NOMO-1 treated with DMSO at 0.1 percent for 48 hours (cell line): ENCODE measurements around the gene EGF.
A peak's percentile ranks its signal among the peaks of the same experiment; 100 is the strongest.
"Not testable (repeated sequence)": the region's sequence is repeated elsewhere in the genome, so short reads cannot be mapped to it uniquely, and the experiment has no call there.

Experiments
- DNase-seq: peaks from one replicate; lab custom pipeline; 2025; ENCODE audit not compliant: unreplicated experiment; lab: John Stamatoyannopoulos, UW

EGF gene

DNA sequence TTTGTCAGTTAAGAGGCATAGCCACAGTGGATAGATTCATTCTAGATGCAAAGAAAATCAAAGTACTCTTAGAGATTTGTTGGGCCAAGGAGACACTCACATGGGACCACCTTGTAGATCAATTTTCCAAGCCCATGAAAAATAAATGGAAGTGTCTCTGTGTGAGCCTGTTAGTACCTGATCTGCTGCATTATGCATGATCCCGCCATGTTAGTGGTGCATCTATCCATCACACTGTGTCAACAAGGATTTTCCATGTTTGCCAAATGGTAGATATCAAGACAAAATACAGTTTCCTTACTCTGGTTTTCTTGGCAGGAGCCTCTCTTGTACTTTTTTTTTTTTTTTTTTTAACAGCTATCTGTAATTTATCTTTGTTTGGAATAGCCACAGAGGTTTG lies 112.4 kb downstream of the EGF start:
- no peak for DNase-seq

DNA sequence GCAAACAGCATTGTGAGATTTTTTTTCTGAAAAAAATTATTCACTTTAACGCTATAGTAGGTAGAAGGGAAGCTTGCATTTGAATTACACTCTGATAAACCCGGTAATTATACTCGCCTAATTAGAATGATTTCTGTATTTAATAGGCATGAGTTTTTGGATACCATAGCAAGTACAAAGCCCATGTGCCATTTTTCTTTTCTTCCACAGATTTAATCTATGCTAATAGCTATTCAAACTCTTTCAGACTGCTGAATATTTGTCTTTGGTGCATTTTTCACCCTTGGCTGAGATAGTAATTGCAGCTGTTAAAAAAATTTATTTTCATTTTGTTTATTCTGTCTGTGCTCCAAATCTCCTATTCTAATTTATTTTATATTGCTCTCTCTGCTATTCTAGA lies 113.0 kb downstream of the EGF start:
- no peak for DNase-seq

GRCh38 chr4:110032603-110033002 lies 119.9 kb downstream of the EGF start:
- DNase-seq = peak; percentile 93

GRCh38 chr4:110033355-110034025 lies 120.8 kb downstream of the EGF start:
- peak; percentile 56 for DNase-seq

GRCh38 chr4:110034026-110034393 lies 121.3 kb downstream of the EGF start:
- DNase-seq = peak; percentile 98

GRCh38 chr4:110039164-110039563 lies 126.5 kb downstream of the EGF start:
- not testable (repeated sequence) for DNase-seq

DNA sequence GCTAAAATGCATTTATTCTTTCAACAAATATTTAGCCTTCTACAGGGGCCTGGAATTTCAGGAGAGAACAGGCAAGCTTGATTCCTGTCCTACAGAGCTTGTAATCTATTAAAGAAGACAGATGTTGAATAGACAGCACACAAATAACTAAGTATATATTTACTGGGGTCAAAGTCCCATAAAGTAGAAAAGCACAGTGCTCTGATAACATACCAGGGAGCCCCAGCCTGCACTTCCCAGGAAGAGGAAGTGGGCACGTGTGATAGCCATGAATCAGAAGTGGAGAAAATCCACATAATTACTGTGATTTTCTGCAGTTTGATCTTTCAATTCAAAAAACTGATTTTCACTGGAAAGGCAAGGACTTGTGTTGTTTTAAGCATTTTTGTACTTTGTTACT lies 129.1 kb downstream of the EGF start:
- no peak for DNase-seq

DNA sequence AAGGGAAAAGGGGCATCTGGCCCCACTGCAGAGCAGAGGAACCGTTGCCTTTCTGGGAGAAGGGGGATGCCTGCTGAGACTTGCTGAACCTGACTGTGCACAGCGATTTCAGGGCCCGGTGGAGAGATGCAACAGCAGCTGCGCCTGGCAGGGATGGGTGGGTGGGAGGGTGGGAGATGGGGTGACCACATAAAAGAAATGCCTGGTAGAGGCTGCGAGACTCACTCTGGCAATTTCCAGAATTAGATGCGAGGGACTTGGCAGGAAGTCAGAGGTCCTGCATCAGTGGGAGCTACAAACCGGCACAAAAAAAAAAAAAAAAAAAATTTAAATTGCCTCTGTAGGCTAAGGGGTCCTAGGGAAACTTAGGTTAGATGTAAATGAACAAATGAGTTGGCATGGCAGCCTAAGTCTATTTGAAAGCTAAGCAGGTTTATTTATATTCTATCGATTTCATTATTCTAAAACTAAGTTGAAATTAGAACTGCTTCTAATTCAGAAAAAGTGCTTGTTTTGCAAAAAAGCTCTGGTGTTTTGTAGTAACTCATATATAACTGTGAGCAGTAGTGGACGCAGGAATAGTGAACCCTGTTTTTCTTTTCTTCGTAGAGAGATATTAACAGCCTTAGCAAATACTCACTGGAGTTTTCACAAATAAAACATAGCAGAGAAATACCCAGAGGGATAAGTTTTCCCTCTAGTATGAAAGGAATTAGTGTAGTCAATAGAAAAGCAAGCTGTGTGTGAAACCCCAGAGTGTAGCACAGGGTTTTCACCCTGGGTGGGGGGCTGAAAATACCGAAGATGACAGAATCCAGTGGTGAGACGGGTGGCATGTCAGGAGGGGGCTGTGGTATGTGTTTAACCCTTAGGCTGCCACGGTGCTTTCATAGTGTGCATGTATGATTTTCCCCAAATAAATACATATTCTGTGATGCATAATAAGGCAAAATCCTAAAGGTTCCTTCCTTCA lies 130.1 kb downstream of the EGF start:
- DNase-seq = no peak

DNA sequence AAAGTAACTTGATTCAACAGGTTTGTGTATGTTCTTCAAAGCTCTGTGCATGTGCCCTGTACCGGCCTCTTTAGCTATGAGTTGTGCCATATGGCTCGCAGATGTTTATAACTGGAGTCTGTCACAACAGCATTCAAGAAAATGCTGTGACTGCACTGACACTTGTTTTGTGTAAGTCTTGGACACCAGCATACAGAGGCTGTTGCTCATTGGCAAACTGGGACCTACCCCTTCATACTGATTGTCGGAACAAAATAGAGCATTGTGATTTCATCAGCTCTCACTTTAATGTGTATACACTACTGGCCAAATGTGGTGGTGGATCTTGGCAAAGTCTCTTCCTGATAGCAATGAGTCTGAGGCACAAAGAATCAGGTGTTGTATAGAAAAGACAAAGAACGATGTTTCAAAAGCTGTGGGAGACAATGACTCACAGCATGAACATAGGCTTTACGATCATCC lies 133.9 kb downstream of the EGF start:
- DNase-seq = no peak

GRCh38 chr4:110049951-110050925 lies 137.6 kb downstream of the EGF start:
- no peak for DNase-seq

DNA sequence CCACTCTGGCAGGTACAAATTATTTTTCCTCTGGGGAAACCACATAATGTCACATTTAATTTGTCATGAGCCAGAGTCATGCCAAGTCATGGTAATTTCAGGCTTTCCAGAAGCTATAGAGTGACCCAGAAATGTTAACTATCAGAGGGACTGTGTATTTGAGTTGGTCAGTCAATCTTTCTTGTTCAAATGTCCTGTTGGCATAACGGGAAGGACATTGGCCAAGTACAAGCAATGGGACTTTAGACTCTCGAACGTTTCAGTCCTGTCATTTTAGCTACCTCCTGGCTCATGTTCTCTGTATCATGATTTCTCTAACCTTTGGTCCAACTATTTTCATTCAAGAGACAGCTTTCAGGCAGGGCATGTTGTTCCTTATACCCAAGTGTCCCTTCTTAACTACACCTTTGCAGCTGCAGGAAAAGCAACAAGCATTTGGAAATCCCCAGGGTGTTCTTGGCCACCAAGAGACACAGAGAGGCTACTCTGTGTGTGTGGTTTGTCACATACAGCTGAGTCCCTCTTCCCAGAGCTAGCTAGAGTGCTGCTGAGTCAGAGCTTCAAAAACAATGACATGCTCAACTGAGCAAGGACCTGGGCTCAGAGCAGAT lies 142.6 kb downstream of the EGF start:
- no peak for DNase-seq

DNA sequence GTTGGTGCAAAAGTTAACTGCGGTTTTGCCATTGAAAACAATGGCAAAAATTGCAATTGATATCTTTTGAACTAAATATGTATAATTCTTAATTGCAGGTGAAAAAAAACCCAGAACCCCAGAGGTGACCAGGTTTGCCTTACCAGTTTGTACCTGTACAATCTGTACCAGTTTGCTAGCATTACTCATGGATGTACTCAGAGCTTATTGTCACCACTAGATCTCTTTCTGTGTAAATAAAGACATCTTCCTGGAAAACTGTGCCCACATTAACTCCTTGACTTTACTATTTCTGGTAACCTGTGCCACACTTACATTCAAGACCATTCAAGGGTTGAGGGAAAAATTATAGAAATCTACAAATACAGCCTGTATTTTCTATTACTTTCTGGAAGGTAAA lies 146.0 kb downstream of the EGF start:
- DNase-seq = no peak

- DNase-seq = peak; percentile 53
These were observed 147.0 kb downstream of the EGF start for GRCh38 chr4:110059556-110060191.

DNA sequence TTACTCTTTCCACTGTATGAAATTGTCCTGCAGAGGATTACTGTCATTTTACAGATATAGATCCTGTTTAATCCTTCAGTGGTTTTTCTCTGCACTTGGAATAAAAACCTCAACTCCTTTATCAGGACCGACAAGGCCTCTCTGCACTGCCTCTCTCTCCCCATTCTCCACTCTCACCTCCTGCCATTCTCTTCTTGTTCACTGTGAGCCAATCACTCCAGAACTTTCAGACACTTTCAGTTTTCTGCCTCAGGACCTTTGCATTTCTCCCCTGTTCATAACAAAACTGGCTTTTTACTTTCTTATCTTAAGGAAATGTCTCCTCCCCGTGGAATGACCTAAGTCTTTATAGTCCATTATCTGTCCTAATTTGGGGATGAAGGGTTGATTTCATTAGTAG lies 148.4 kb downstream of the EGF start:
- no peak for DNase-seq
